Measurements from ENCODE around the gene CDK14.

CDK14 gene

GRCh38 chr7:90758933-90759562 is 162.9 kb downstream of the CDK14 start:
- TF ChIP-seq CTCF (IDR thresholded peaks at IDR 0.05; ENCODE audit: insufficient read depth, low read length, poor library complexity, severe bottlenecking), result no peak
- Histone ChIP-seq H3K4me3 (replicated peaks; ENCODE audit: low read depth, low read length) (no peak overlapping the region), H3K27me3 (replicated peaks; ENCODE audit: control insufficient read depth, insufficient read depth, low read length) (no peaks in the 10 kb centered on the region), H3K36me3 (ENCODE audit: control insufficient read depth, insufficient read depth, low read length) (no peaks in the 10 kb centered on the region)
- DNase-seq (ENCODE audit: extremely low read depth, insufficient read length), result no peak

- DNase-seq (ENCODE audit: extremely low read depth, insufficient read length), result no peak
- H3K4me3 ChIP-seq (replicated peaks; ENCODE audit: low read depth, low read length), result no peak overlapping the region
- no peaks in the 10 kb centered on the region for H3K36me3 ChIP-seq (ENCODE audit: control insufficient read depth, insufficient read depth, low read length)
- no peaks in the 10 kb centered on the region for H3K27me3 ChIP-seq (replicated peaks; ENCODE audit: control insufficient read depth, insufficient read depth, low read length)
- no peak for TF ChIP-seq CTCF (IDR thresholded peaks at IDR 0.05; ENCODE audit: insufficient read depth, low read length, poor library complexity, severe bottlenecking)
These were observed 163.6 kb downstream of the CDK14 start for GRCh38 chr7:90759710-90760109.

GRCh38 chr7:90760892-90761291 is 164.8 kb downstream of the CDK14 start:
- Histone ChIP-seq H3K4me3 (replicated peaks; ENCODE audit: low read depth, low read length) (no peak overlapping the region), H3K36me3 (ENCODE audit: control insufficient read depth, insufficient read depth, low read length) (no peaks in the 10 kb centered on the region), H3K27me3 (replicated peaks; ENCODE audit: control insufficient read depth, insufficient read depth, low read length) (no peaks in the 10 kb centered on the region)
- no peak for DNase-seq (ENCODE audit: extremely low read depth, insufficient read length)
- no peak for TF ChIP-seq CTCF (IDR thresholded peaks at IDR 0.05; ENCODE audit: insufficient read depth, low read length, poor library complexity, severe bottlenecking)

GRCh38 chr7:90761584-90761983 is 165.5 kb downstream of the CDK14 start:
- H3K36me3 ChIP-seq (ENCODE audit: control insufficient read depth, insufficient read depth, low read length), result no peaks in the 10 kb centered on the region
- TF ChIP-seq CTCF (IDR thresholded peaks at IDR 0.05; ENCODE audit: insufficient read depth, low read length, poor library complexity, severe bottlenecking), result no peak
- DNase-seq (ENCODE audit: extremely low read depth, insufficient read length), result no peak
- no peaks in the 10 kb centered on the region for H3K27me3 ChIP-seq (replicated peaks; ENCODE audit: control insufficient read depth, insufficient read depth, low read length)
- H3K4me3 ChIP-seq (replicated peaks; ENCODE audit: low read depth, low read length), result no peak overlapping the region

- Histone ChIP-seq H3K4me3 (replicated peaks; ENCODE audit: low read depth, low read length) (no peak overlapping the region), H3K36me3 (ENCODE audit: control insufficient read depth, insufficient read depth, low read length) (no peaks in the 10 kb centered on the region), H3K27me3 (replicated peaks; ENCODE audit: control insufficient read depth, insufficient read depth, low read length) (no peaks in the 10 kb centered on the region)
- no peak for TF ChIP-seq CTCF (IDR thresholded peaks at IDR 0.05; ENCODE audit: insufficient read depth, low read length, poor library complexity, severe bottlenecking)
- no peak for DNase-seq (ENCODE audit: extremely low read depth, insufficient read length)
These were observed 167.0 kb downstream of the CDK14 start for GRCh38 chr7:90763108-90763507.
